Activated B cell treated with CpG ODN at 0.5 μM for 24 hours (primary cell): ENCODE results near the gene INPP4B. TPM values are rescaled to one million over a fixed set of nuclear protein-coding genes. Genes with fewer than 3 reads are reported as not detected.

Experiments
- ATAC-seq: fragments of 200-7000 bp; cut with Tn5 transposase; one replicate; pipeline ENCODE4 v1.10.0; 2021; ENCODE audit warnings: low read depth, mild to moderate bottlenecking, moderate library complexity
- CTCF ChIA-PET: fragments of 350-600 bp; sonication (Branson Sonifier 250); formaldehyde crosslinking; loops from one replicate; lab custom pipeline; 2021; ENCODE audit warnings: antibody characterized with exemption; lab: Charles Lee
- POLR2A ChIA-PET: fragments of 350-600 bp; sonication (Branson Sonifier 250); formaldehyde crosslinking; loops from one replicate; lab custom pipeline; 2021; ENCODE audit warnings: antibody characterized with exemption; lab: Charles Lee
- DNase-seq: peaks from one replicate; pipeline ENCODE4 v3.0.0; 2022
- H3K27ac Mint-ChIP-seq: one replicate; pipeline ENCODE4 v1.8.0; 2020; ENCODE audit warnings: mixed read lengths
- H3K27me3 Mint-ChIP-seq: one replicate; pipeline ENCODE4 v1.8.0; 2021; ENCODE audit warnings: mixed read lengths
- H3K36me3 Mint-ChIP-seq: one replicate; pipeline ENCODE4 v1.8.0; 2021; ENCODE audit warnings: low read depth, mixed read lengths
- H3K4me1 Mint-ChIP-seq: one replicate; pipeline ENCODE4 v1.8.0; 2021; ENCODE audit warnings: mixed read lengths
- H3K4me3 Mint-ChIP-seq: one replicate; pipeline ENCODE4 v1.8.0; 2020; ENCODE audit warnings: mild to moderate bottlenecking, mixed read lengths
- H3K9me3 Mint-ChIP-seq: one replicate; pipeline ENCODE4 v1.8.0; 2020; ENCODE audit warnings: mixed read lengths
- CTCF ChIP-seq: fragments of 200-600 bp; IDR thresholded peaks from one replicate; pipeline ENCODE4 v1.8.0; 2022; ENCODE audit warnings: antibody characterized with exemption, mild to moderate bottlenecking
- intact Hi-C: fragments of 100-400 bp; cut with micrococcal nuclease; formaldehyde crosslinking; loops from one replicate; pipeline ENCODE4 v1.15.1; 2024
- total RNA-seq: library from RNA; stranded (reverse); gene quantifications from 2 replicates; pipeline ENCODE4 v1.2.3, GENCODE V29; 2022

INPP4B gene
- total RNA-seq, 1 donor from 2014 or later: 0.11 TPM

DNA sequence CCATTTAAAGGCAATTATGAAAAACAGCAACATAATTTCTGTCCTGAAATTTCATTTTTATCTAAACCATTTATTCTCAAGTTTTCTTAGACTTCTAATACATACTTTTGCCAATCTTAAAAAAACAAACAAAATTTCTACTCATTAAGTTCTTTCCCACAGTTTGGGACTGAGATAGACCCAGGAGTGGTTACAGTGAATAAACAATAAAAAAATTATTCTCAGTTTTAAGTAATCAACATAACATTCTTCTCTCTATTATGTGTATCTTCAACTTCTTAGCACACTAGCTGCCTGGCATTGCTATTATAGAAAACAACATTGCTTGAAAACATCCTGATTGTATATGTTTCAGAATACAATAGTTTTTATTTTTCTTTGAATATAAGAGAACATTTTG lies 676.9 kb downstream of the INPP4B start:
- H3K4me3 Mint-ChIP-seq: no peak overlapping the region
- DNase-seq (no peak), ATAC-seq (no peak)
- ChIA-PET POLR2A (no interaction called here), CTCF (no interaction called here)
- intact Hi-C loops: no loop called here
- no peak overlapping the region for H3K27ac Mint-ChIP-seq
- no peaks in the 10 kb centered on the region for H3K4me1 Mint-ChIP-seq
- H3K9me3 Mint-ChIP-seq: no peaks in the 10 kb centered on the region
- TF ChIP-seq CTCF: no peak
- no peaks in the 10 kb centered on the region for H3K27me3 Mint-ChIP-seq
- H3K36me3 Mint-ChIP-seq: no peaks in the 10 kb centered on the region

GRCh38 chr4:142168181-142168580 lies 677.9 kb downstream of the INPP4B start:
- TF ChIP-seq CTCF: no peak
- H3K36me3 Mint-ChIP-seq: no peaks in the 10 kb centered on the region
- no peak for DNase-seq
- intact Hi-C loops: no loop called here
- no peaks in the 10 kb centered on the region for H3K4me1 Mint-ChIP-seq
- no peak overlapping the region for H3K4me3 Mint-ChIP-seq
- H3K9me3 Mint-ChIP-seq: no peaks in the 10 kb centered on the region
- H3K27me3 Mint-ChIP-seq: no peaks in the 10 kb centered on the region
- no peak for ATAC-seq
- H3K27ac Mint-ChIP-seq: no peak overlapping the region
- ChIA-PET POLR2A (no interaction called here), CTCF (no interaction called here)

GRCh38 chr4:142164767-142165500 lies 681.2 kb downstream of the INPP4B start:
- ATAC-seq (no peak), DNase-seq (no peak)
- CTCF ChIA-PET: no interaction called here
- intact Hi-C loops: no loop called here
- H3K9me3 Mint-ChIP-seq: no peaks in the 10 kb centered on the region
- POLR2A ChIA-PET: no interaction called here
- H3K27ac Mint-ChIP-seq: no peak overlapping the region
- no peaks in the 10 kb centered on the region for H3K36me3 Mint-ChIP-seq
- H3K4me3 Mint-ChIP-seq: no peak overlapping the region
- no peak for TF ChIP-seq CTCF
- H3K4me1 Mint-ChIP-seq: no peaks in the 10 kb centered on the region
- H3K27me3 Mint-ChIP-seq: no peaks in the 10 kb centered on the region

DNA sequence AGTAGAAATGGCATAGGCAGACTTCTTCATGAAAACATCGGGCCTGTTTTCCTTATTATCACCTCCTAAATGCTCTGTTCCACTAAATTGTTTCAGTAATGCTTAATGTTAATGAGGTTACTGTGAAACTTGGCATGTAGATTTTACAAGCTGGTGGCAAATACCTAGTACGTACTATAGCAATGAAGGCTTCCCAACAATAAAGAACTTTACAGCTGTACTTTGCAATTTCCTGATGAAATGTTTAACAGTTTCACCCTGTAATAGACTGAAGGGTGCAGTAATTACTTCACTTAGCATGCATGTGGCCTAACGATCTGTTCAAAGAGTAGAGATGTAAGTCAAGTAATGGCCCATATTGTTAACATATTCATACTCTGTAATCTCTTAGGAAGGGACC lies 685.0 kb downstream of the INPP4B start:
- intact Hi-C loops: no loop called here
- POLR2A ChIA-PET: no interaction called here
- Mint-ChIP-seq H3K4me1 (no peaks in the 10 kb centered on the region), H3K27me3 (no peaks in the 10 kb centered on the region), H3K36me3 (no peaks in the 10 kb centered on the region), H3K9me3 (no peaks in the 10 kb centered on the region), H3K27ac (no peak overlapping the region), H3K4me3 (no peak overlapping the region)
- no peak for TF ChIP-seq CTCF
- ATAC-seq: no peak
- DNase-seq: no peak
- CTCF ChIA-PET: no interaction called here

DNA sequence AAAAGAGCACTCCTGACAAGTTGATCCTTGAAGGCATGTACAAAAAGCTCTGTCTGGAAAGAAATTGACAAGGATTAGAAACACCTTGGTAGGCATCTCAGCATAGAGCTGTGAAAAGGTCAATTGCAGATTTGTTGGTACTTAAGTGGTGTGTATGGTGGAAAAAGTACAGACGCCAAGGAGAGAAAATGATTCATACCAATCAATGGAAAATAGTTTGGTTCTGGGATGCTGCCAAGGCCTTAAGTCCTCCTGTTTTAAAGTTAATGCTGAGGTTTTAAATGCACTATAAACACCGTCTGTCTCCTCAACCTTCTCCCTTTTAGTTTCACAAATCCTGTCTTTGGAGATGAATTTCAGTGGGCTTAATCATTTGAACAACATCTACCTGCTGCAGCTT lies 685.6 kb downstream of the INPP4B start:
- no peak for ATAC-seq
- H3K9me3 Mint-ChIP-seq: no peaks in the 10 kb centered on the region
- POLR2A ChIA-PET: no interaction called here
- H3K4me3 Mint-ChIP-seq: no peak overlapping the region
- H3K27ac Mint-ChIP-seq: no peak overlapping the region
- CTCF ChIA-PET: no interaction called here
- H3K27me3 Mint-ChIP-seq: no peaks in the 10 kb centered on the region
- no peaks in the 10 kb centered on the region for H3K36me3 Mint-ChIP-seq
- no peaks in the 10 kb centered on the region for H3K4me1 Mint-ChIP-seq
- DNase-seq: no peak
- intact Hi-C loops: no loop called here
- TF ChIP-seq CTCF: no peak
